HK-2 (cell line): ENCODE data around the gene OTOP1.
"Not testable (repeated sequence)": the region's sequence is repeated elsewhere in the genome, so short reads cannot be mapped to it uniquely, and the experiment has no call there.

Experiments used
- DNase-seq: peaks from one replicate; pipeline ENCODE4 v3.0.0-alpha.2; 2018; ENCODE audit not compliant: unreplicated experiment

The OTOP1 gene

DNA sequence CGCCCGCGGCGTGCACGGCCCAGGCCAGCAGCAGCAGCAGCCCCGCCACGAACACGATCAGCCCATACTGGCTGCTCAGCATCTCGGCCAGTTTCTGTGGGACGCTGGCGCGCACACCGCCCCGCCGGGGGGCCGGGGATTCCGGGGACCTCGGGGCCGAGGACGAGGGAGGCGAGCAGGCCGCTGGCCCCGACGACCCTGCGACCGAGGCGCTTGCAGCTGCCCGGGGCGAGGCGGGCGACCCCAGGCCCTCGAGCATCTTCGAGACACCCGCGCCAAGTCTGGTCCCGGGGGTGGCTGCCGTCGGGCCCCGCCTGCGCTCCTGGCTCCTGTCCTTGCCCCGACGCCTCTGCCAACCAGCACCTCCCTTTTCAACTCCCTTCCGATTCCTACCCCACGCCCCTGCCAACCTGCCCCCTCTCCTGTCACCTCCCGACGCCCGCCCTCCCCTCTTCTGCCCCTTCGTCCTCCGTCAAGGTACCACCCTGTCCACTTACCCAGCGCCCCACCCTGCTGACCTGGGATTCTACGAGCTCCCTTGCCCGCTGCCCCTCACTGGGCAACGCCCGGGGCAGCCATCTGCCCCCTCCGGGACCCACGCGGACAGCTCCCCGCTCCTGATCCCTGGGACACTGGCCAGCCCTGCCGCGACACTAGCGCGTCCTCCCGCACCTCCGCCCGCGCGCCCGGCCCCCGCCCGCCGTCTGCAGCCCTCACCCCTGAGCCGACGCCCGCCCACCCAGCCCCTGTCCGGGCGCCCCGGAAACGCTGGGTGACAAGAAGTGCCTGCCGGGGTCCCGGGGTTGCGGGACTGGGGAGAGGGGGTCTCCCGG is at the start of gene OTOP1:
OTOP1 (minus strand) TSS at position 324 of the 833 bp plus-strand sequence; CDS start at position 259, 65 bp downstream.
- DNase-seq, result no peak

DNA sequence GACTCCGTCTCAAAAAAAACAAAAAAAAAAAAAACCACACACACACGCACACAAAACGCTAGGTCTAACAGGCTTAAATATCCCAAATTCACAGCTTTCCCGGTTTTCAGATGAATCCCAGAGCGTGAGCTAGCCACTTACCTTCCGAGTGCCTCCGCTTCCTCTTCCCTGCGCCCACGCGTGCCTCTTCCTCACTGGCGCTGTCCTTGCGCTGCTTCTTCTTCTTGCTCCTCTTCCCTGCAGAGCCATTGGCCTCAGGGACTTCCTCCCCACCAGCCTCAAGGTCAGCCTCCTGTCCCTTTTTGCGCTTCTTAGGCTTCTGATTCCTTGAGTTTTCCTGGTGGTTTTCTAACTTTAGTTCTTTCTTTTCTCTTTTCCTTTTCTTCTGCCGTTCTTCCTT is 47.5 kb upstream of the OTOP1 start:
- DNase-seq, result no peak

- DNase-seq, result no peak
Observed at GRCh38 chr4:4271912-4272311, 45.2 kb upstream of the OTOP1 start.

- no peak for DNase-seq
Observed at GRCh38 chr4:4270529-4270928, 43.8 kb upstream of the OTOP1 start.

DNA sequence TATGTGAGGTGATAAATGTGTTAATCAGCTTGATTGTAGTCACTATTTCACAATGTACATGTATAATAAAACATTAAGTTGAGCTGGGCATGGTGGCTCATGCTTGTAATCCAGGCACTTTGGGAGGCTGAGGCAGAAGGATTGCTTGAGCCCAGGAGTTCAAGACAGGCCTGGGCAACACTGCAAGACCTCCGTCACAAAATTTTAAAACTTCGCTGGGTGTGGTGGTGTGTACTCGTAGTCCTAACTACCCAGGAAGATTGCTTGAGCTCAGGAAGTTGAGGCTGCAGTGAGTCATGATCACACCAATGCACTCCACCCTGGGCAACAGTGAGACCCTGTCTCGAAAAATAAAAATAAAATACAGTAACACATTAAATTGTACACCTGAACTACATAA is 43.1 kb upstream of the OTOP1 start:
- DNase-seq, result no peak

DNA sequence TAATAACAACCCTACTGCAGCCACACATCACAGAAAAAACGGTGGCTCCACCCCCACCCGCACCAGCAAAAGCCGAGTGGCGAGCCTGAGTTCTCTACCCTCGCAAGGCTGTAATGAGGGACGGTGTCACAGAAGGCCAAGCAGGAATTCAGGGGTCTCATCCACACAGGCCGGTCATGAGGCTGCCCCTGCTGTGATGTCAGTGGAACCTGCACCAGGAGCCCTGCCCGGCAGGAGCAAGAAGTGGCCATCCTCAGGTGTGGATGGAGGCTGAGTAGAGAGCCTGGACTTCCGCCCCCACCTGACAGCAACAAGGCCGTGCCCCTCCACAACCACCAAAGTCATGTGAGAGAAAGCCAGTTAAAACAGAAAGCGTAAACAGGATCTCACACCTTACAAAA is 42.6 kb upstream of the OTOP1 start:
- no peak for DNase-seq

DNA sequence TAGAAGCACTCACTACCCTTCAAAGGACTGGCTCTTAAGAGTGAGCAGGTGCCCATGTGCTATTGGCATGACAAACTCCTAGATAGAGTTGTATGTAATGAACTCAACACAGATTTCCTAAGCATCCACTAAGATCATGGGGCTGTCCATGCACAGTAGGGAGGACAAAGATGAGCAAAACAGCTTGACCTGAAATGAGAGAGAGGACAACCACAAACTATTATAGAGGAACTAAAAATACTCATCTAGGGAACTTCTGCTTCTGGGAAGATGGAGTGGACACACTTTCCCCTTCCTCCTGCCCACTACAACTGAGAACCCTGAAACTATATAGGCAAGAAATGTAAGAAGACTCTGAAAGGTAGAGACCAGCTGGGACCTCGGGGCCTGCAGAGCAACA is 42.0 kb upstream of the OTOP1 start:
- DNase-seq, result no peak

- no peak for DNase-seq
Observed at GRCh38 chr4:4267981-4268380, 41.3 kb upstream of the OTOP1 start.

DNA sequence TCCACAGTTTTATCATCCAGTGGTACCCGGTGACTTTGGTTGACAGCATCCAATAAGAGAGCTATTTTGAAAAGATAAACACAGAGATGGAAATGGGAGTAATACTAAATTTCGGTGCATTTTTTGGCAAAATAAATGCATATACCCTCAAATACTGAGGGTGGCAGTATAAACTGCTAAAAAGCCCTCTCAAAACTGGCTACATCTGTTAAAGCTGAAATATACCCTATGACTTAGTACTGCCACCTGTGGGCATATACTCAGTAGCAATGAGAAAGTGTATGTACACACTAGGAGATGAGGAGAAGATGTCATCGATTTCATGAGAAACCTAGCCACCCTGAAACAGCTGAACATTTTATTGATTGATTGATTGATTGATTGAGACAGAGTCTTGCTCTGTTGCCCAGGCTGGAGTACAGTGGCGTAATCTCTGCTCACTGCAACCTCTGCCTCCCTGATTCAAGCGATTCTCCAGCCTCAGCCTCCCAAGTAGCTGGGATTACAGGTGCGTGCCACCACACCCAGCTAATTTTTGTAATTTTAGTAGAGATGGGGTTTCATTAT is 33.5 kb upstream of the OTOP1 start:
- DNase-seq, result no peak

DNA sequence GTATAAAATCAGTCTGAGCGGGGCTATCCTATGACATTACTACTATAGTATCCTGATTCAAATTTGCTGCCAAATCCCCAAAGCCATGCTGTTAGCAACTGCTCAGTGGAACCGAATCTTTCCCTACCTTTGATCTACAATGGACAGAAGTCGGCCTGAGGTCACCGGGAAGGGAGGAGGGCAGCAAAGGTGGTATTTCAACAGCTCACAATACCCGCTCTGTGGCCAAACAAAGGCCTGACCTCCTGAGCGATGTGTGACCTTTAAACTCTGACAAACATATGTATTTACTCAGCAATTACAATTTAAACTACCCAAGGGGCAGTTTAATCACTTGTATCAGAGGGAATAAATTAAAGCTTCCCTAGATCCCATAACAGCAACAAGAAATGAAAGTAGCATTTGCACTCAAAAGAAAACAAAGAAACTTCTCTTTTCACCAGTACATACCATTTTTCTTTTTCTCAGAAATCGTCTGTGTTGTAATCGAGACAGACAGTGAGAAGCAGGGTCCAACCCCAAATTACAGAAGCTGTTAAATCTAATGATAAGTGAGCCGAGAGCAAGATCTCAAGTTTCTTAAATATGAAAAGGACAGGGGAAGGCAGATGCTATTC is 32.9 kb upstream of the OTOP1 start:
- DNase-seq, result no peak

GRCh38 chr4:4257705-4258104 is 31.0 kb upstream of the OTOP1 start:
- DNase-seq, result not testable (repeated sequence)

GRCh38 chr4:4256799-4257198 is 30.1 kb upstream of the OTOP1 start:
- DNase-seq, result no peak

DNA sequence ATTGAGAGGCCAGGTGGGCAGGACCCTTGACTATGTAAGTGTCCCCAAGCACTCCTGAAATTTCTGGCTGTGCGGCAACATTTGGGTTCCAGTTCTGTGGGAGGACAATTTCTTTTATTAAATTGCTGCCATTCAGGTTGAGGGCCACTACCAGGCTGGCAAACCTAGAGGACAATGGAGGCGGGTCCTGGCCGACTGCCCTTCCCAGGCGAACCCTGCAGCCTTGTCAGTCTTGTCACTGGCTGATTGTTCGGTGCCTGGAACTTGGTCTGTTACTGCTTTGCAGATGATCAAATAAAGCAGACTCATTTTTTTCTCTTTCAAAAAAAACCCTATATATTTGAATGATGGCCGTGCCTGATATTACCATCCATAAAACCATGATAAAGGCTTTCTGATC is 27.9 kb upstream of the OTOP1 start:
- DNase-seq, result no peak

DNA sequence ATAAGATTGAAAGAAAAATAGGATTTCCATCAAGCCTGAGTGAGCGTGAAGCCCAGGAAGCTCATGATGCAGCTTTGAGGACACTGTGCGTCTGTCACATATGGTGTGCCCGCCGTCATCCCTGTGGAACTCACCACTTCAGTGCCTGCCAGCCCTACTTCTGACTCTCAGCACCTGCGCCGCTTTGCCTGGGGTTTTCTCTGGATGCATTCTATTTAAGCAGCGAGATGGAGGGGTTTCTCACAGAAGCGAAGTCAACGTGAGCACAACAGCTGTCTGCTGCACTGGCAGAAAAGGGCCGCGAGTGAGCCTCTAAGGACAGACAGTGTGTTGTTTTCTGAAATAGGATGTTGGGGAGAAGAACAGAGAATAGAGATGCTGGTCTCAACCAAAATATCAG is 27.5 kb upstream of the OTOP1 start:
- no peak for DNase-seq

DNA sequence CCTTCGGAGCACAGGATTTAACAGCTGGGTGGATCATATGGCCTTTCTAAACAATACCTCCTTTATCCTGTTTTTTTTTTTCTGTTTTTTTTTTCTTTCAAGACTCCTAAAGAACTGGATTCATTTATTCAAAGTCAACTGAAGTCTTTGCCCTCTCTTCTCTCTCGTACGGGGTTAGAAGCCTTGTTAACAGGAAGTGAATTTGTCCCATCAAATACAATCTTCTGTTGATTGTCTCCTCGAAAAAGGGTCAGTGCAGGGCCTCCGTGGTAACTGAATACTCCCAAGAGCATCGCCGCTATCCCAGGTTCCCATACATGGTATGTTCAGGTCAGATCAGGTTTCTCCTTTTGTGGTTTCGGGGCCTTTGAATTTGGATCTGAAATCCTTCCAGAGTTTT is 23.1 kb upstream of the OTOP1 start:
- no peak for DNase-seq

GRCh38 chr4:4249342-4249741 is 22.6 kb upstream of the OTOP1 start:
- DNase-seq, result not testable (repeated sequence)

DNA sequence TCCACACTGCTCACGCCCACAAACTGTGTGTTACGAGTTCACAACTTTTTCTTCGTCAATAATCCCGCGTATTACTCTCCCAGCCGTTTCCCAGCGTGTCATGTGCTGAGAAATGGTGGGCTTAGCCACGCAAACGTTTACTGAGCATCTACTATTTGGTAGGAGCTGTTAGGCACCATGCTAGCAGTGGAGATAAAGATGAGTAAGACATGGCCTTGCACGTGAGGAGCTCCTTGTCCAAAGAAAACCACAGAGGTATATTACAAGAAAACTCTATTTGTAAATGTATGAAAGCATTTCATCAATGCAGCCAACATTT is 22.1 kb upstream of the OTOP1 start:
- no peak for DNase-seq

- peak; percentile 95 for DNase-seq
Observed at GRCh38 chr4:4248029-4248884, 21.5 kb upstream of the OTOP1 start, which contains the start of gene TMEM128. TMEM128 (minus strand) TSS chr4:4248223; CDS start chr4:4248202, 21 bp downstream.

- no peak for DNase-seq
Observed at GRCh38 chr4:4247696-4248028, 20.9 kb upstream of the OTOP1 start.

- DNase-seq, result no peak
Observed at GRCh38 chr4:4245172-4245571, 18.4 kb upstream of the OTOP1 start.

GRCh38 chr4:4239551-4239950 is 12.8 kb upstream of the OTOP1 start:
- DNase-seq, result not testable (repeated sequence)

DNA sequence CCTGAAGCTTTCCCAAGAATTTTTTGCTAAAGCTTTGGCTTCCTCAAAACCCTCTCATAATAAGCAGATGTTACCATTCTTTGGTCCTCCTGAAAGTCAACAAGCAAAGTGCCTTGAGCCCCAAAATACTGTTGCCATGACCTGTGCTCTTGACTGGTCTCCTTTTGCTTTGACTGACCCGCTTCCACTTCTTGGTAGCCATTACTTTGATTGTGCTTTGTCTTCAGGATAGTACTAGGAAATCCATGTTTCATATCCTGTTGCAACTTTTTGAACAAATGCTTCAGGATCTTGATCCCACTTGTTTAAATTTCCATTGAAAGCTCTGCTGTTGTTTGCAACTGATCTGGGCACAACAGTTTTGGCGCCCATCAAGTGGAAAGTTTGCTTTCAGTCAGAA is 6.9 kb upstream of the OTOP1 start:
- DNase-seq, result no peak

DNA sequence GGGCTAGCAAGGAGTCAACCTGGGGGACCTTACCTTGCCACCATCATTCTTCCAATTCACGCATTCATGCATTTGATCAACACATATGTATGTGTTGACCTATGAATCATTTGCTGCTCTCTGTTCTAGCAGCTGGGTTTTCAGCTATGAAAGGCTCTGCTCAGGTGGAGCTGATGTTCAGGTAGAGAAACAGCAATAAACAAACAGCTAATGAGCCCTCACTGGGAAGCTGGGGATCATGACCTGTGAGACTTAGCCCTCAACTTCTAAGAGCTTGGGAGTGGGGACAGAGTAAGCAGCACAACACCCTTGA is 1.6 kb upstream of the OTOP1 start:
- no peak for DNase-seq
